Suprapubic skin (tissue), 4 donors: ENCODE results near the gene S100G. TPM values are rescaled to one million over a fixed set of nuclear protein-coding genes. Genes with fewer than 3 reads are reported as not detected.

ENCODE experiments used
- DNase-seq, 2 donors: peaks; one replicate each; pipeline ENCODE4 v3.0.0-alpha.2; 2019; ENCODE audit warnings: low spot score in 2 of 2
- H3K27ac ChIP-seq: fragments of 200-600 bp; sonication (generic); one replicate; pipeline ENCODE4 v1.5.1; 2019
- H3K27me3 ChIP-seq: fragments of 200-600 bp; sonication (generic); one replicate; pipeline ENCODE4 v1.5.1; 2019
- H3K36me3 ChIP-seq: fragments of 200-600 bp; sonication (generic); one replicate; pipeline ENCODE4 v1.5.1; 2019
- H3K4me1 ChIP-seq: fragments of 200-600 bp; sonication (generic); one replicate; pipeline ENCODE4 v1.5.1; 2019
- H3K4me3 ChIP-seq: fragments of 200-600 bp; sonication (generic); one replicate; pipeline ENCODE4 v1.5.1; 2019; ENCODE audit warnings: mild to moderate bottlenecking
- H3K9me3 ChIP-seq: fragments of 200-600 bp; sonication (generic); one replicate; pipeline ENCODE4 v1.5.1; 2019
- CTCF ChIP-seq, 2 donors: fragments of 200-600 bp in 1 of 2; fragments of 450-650 bp in 1 of 2; sonication (generic) in 1 of 2; IDR thresholded peaks; one replicate each; pipeline ENCODE4 v1.5.1; 2016 to 2019; ENCODE audit warnings: antibody characterized with exemption in 2 of 2, mild to moderate bottlenecking in 1 of 2, moderate library complexity in 1 of 2
- EP300 ChIP-seq: sonication (generic); formaldehyde crosslinking; IDR thresholded peaks from one replicate; pipeline ENCODE4 v1.6.1; 2017; ENCODE audit warnings: antibody characterized with exemption
- POLR2A ChIP-seq, 2 donors: fragments of 450-650 bp; IDR thresholded peaks; one replicate each; pipeline ENCODE4 v1.6.1; 2017; ENCODE audit warnings: antibody characterized with exemption in 2 of 2, mild to moderate bottlenecking in 2 of 2, moderate library complexity in 2 of 2
- POLR2AphosphoS5 ChIP-seq, 3 donors: sonication (generic); formaldehyde crosslinking; IDR thresholded peaks; one replicate each; pipeline ENCODE4 v1.6.1; 2017; ENCODE audit warnings: antibody characterized with exemption in 3 of 3
- WGBS: methylation state at CpG from one replicate; pipeline ENCODE4 v1.1.5; 2018; 5-methylcytosine and 5-hydroxymethylcytosine counted together
- total RNA-seq, 4 donors: library from RNA; depleted of rRNA; stranded (reverse); fragments of >200 nt; gene quantifications; one replicate each; pipeline ENCODE4 v1.1.0, GENCODE V29; 2016

The S100G gene
- total RNA-seq, 4 donors from 2014 or later = not detected

DNA sequence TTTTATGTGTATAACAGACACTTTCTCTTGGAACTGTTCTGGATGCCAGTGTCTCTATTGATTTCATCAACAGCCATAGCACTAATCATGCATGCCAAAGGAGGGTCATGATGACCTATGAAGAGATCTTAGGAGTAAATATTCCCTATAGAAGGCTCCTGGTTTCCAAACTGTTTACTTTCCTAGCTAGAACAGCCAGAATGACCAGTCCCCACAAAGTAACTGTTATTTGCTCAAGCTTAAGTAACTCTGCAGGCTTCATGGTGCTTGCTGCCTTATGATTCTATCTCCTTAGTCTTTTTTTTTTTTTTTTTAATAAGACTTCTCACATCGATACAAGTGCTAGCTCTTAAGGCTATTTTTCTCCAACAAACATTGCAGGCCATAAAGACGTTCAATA is 12.4 kb downstream of the S100G start:
- no peaks in the 10 kb centered on the region for H3K9me3 ChIP-seq
- TF ChIP-seq CTCF (IDR thresholded peaks at IDR 0.05) = no peak
- no peak for TF ChIP-seq EP300
- TF ChIP-seq POLR2AphosphoS5 (IDR thresholded peaks at IDR 0.05) = no peak
- TF ChIP-seq POLR2A (IDR thresholded peaks at IDR 0.05) = no peak
- no peak overlapping the region for H3K4me3 ChIP-seq
- WGBS = 69% methylated on average over 2 of the region's 2 CpGs
- H3K36me3 ChIP-seq = peaks cover 3% of the 10 kb centered on the region
- no peak for DNase-seq
- H3K4me1 ChIP-seq = no peaks in the 10 kb centered on the region
- H3K27me3 ChIP-seq = no peaks in the 10 kb centered on the region
- no peak overlapping the region for H3K27ac ChIP-seq

- peaks cover 3% of the 10 kb centered on the region for H3K36me3 ChIP-seq
- H3K4me1 ChIP-seq = no peaks in the 10 kb centered on the region
- H3K9me3 ChIP-seq = no peaks in the 10 kb centered on the region
- no peak for DNase-seq
- 97% methylated on average over 5 of the region's 5 CpGs for WGBS
- no peak overlapping the region for H3K27ac ChIP-seq
- no peaks in the 10 kb centered on the region for H3K27me3 ChIP-seq
- H3K4me3 ChIP-seq = no peak overlapping the region
- TF ChIP-seq POLR2AphosphoS5 (IDR thresholded peaks at IDR 0.05) = no peak
Observed at GRCh38 chrX:16664074-16664473, 14.1 kb downstream of the S100G start.

DNA sequence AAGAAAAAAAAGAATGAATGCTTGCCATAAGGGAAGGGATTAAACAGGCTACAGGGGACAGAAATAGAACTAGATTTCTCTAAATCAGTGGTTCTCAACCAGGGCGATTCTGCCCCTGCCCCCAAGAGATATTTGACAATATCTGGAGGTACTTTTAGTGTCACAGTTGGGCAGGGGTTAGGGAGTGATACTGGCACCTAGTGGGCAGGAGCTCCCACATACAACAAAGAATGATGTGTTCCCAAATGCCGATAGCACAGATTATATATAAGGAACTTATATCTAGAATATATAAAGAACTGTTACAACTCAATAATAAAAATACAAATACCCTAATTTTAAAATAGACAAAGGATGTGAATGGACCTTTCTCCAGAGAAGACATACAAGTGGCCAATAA is 14.7 kb downstream of the S100G start:
- no peak for DNase-seq
- no peak overlapping the region for H3K27ac ChIP-seq
- H3K9me3 ChIP-seq = no peaks in the 10 kb centered on the region
- H3K4me1 ChIP-seq = no peaks in the 10 kb centered on the region
- no peaks in the 10 kb centered on the region for H3K27me3 ChIP-seq
- H3K36me3 ChIP-seq = peaks cover 3% of the 10 kb centered on the region
- 93% methylated on average over 2 of the region's 2 CpGs for WGBS
- TF ChIP-seq POLR2A (IDR thresholded peaks at IDR 0.05) = no peak
- no peak overlapping the region for H3K4me3 ChIP-seq

GRCh38 chrX:16665089-16665488 is 15.1 kb downstream of the S100G start:
- Histone ChIP-seq H3K27ac (no peak overlapping the region), H3K9me3 (no peaks in the 10 kb centered on the region), H3K36me3 (peaks cover 3% of the 10 kb centered on the region), H3K4me1 (no peaks in the 10 kb centered on the region), H3K27me3 (no peaks in the 10 kb centered on the region), H3K4me3 (no peak overlapping the region)
- no peak for TF ChIP-seq CTCF (IDR thresholded peaks at IDR 0.05)
- no peak for TF ChIP-seq EP300
- no peak for TF ChIP-seq POLR2AphosphoS5 (IDR thresholded peaks at IDR 0.05)
- no peak for TF ChIP-seq POLR2A (IDR thresholded peaks at IDR 0.05)
- WGBS = 45% methylated on average over 2 of the region's 2 CpGs
- no peak for DNase-seq

DNA sequence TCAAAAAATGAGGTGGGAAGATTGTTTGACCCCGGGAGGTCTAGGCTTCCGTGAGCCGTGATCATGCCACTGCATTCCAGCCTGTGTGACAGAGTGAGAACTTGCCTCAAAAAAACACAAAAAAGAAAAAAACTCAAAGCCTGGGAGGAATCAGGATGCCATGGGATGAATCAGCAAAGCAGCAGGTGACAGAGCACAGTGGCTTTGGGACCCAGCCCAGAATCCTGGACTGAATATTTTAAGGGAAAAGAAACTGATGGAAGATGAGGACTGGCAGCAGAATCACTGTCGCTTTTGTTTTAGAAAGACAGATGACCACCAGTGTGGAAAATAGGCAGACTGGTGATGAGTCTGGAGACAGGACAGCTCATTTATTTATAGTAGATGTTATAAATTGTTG is 16.6 kb downstream of the S100G start:
- Histone ChIP-seq H3K9me3 (no peaks in the 10 kb centered on the region), H3K4me3 (no peak overlapping the region), H3K4me1 (no peaks in the 10 kb centered on the region), H3K27ac (no peak overlapping the region), H3K27me3 (no peaks in the 10 kb centered on the region), H3K36me3 (peaks cover 3% of the 10 kb centered on the region)
- 80% methylated on average over 4 of the region's 4 CpGs for WGBS
- no peak for DNase-seq
- TF ChIP-seq EP300 (no peak), POLR2AphosphoS5 (IDR thresholded peaks at IDR 0.05) (no peak), POLR2A (IDR thresholded peaks at IDR 0.05) (no peak), CTCF (IDR thresholded peaks at IDR 0.05) (no peak)

- Histone ChIP-seq H3K9me3 (no peaks in the 10 kb centered on the region), H3K4me1 (no peaks in the 10 kb centered on the region), H3K27ac (no peak overlapping the region), H3K4me3 (no peak overlapping the region), H3K27me3 (no peaks in the 10 kb centered on the region), H3K36me3 (peaks cover 3% of the 10 kb centered on the region)
- no peak for TF ChIP-seq EP300
- TF ChIP-seq POLR2AphosphoS5 (IDR thresholded peaks at IDR 0.05) = no peak
- no peak for TF ChIP-seq CTCF (IDR thresholded peaks at IDR 0.05)
- TF ChIP-seq POLR2A (IDR thresholded peaks at IDR 0.05) = no peak
- no peak for DNase-seq
Observed at GRCh38 chrX:16671005-16671404, 21.0 kb downstream of the S100G start.
